Activated naive CD4-positive, alpha-beta T cell treated with anti-CD3 and anti-CD28 coated beads, Interleukin-2, amount 10 ng/mL, durations not matched to agents 7 days and 5 days (primary cell): ENCODE data around the gene ASB7.

Experiments
- CTCF ChIA-PET: fragments of 350-600 bp; sonication (Branson Sonifier 250); formaldehyde crosslinking; loops from one replicate; lab custom pipeline; 2021; ENCODE audit warnings: antibody characterized with exemption; lab: Charles Lee
- DNase-seq: peaks from one replicate; pipeline ENCODE4 v3.0.0-alpha.2; 2020
- H3K27ac Mint-ChIP-seq: one replicate; pipeline ENCODE4 v1.8.0; 2021; ENCODE audit warnings: mild to moderate bottlenecking, moderate library complexity, mixed read lengths
- H3K27me3 Mint-ChIP-seq: one replicate; pipeline ENCODE4 v1.8.0; 2021; ENCODE audit warnings: mild to moderate bottlenecking, mixed read lengths
- H3K36me3 Mint-ChIP-seq: one replicate; pipeline ENCODE4 v1.8.0; 2021; ENCODE audit warnings: mixed read lengths
- H3K4me1 Mint-ChIP-seq: one replicate; pipeline ENCODE4 v1.8.0; 2021; ENCODE audit warnings: mixed read lengths
- H3K4me3 Mint-ChIP-seq: one replicate; pipeline ENCODE4 v1.8.0; 2021; ENCODE audit warnings: mild to moderate bottlenecking, moderate library complexity, mixed read lengths
- H3K9me3 Mint-ChIP-seq: one replicate; pipeline ENCODE4 v1.8.0; 2021; ENCODE audit warnings: mixed read lengths

ASB7 gene

GRCh38 chr15:100602064-100602822 is at the start of gene ASB7, which contains the start of gene LINS1:
TSS of gene ASB7 (plus strand) at chr15:100602589. CDS start at chr15:100612217, 9,628 bp downstream.
TSS of gene LINS1 (minus strand) at chr15:100602184. CDS start at chr15:100580842, 21,342 bp downstream.
- Mint-ChIP-seq H3K4me3 (no peak within 1 kb of the TSS), H3K4me1 (peaks cover 62% of the 10 kb centered on the region), H3K9me3 (no peaks in the 10 kb centered on the region), H3K27ac (no peak within 1 kb of the TSS), H3K36me3 (peaks cover 52% of the 10 kb centered on the region), H3K27me3 (no peaks in the 10 kb centered on the region)
- CTCF ChIA-PET, result interaction anchor here (0.6 to 1.8 kb wide), 4 partner anchors 9 to 252 kb away, joined by 3 to 11 read pairs (median 4); no protein-coding TSS in a partner anchor
- peak; percentile 100 for DNase-seq

- Mint-ChIP-seq H3K27ac (no peak overlapping the region), H3K4me3 (no peak overlapping the region), H3K27me3 (no peaks in the 10 kb centered on the region), H3K4me1 (no peaks in the 10 kb centered on the region), H3K9me3 (peaks cover 17% of the 10 kb centered on the region), H3K36me3 (peaks cover 53% of the 10 kb centered on the region)
- CTCF ChIA-PET, result no interaction called here
- DNase-seq, result no peak
These were observed 48.9 kb upstream of the ASB7 start for GRCh38 chr15:100553468-100553867.

GRCh38 chr15:100558771-100559254 is 43.6 kb upstream of the ASB7 start:
- CTCF ChIA-PET, result no interaction called here
- Mint-ChIP-seq H3K27ac (no peak overlapping the region), H3K4me3 (no peak overlapping the region), H3K4me1 (no peaks in the 10 kb centered on the region), H3K9me3 (peaks cover 11% of the 10 kb centered on the region), H3K36me3 (peaks cover 53% of the 10 kb centered on the region), H3K27me3 (no peaks in the 10 kb centered on the region)
- DNase-seq, result no peak

GRCh38 chr15:100559330-100559729 is 43.1 kb upstream of the ASB7 start:
- no peak overlapping the region for H3K4me3 Mint-ChIP-seq
- peak overlapping the region; percentile 63 for H3K27ac Mint-ChIP-seq
- no peak for DNase-seq
- peaks cover 53% of the 10 kb centered on the region for H3K36me3 Mint-ChIP-seq
- CTCF ChIA-PET, result no interaction called here
- no peaks in the 10 kb centered on the region for H3K27me3 Mint-ChIP-seq
- H3K9me3 Mint-ChIP-seq, result peaks cover 8% of the 10 kb centered on the region
- H3K4me1 Mint-ChIP-seq, result no peaks in the 10 kb centered on the region

- peaks cover 3% of the 10 kb centered on the region for H3K4me1 Mint-ChIP-seq
- H3K36me3 Mint-ChIP-seq, result peaks cover 53% of the 10 kb centered on the region
- H3K4me3 Mint-ChIP-seq, result no peak overlapping the region
- CTCF ChIA-PET, result interaction anchor here (0.6 kb wide), 2 partner anchors 20 to 186 kb away, joined by 3 to 4 read pairs; no protein-coding TSS in a partner anchor
- no peaks in the 10 kb centered on the region for H3K27me3 Mint-ChIP-seq
- no peak overlapping the region for H3K27ac Mint-ChIP-seq
- DNase-seq, result no peak
- H3K9me3 Mint-ChIP-seq, result peaks cover 8% of the 10 kb centered on the region
These were observed 42.1 kb upstream of the ASB7 start for GRCh38 chr15:100560323-100560722.

GRCh38 chr15:100565591-100565990 is 36.8 kb upstream of the ASB7 start:
- no peak overlapping the region for H3K4me3 Mint-ChIP-seq
- no peaks in the 10 kb centered on the region for H3K27me3 Mint-ChIP-seq
- no peak overlapping the region for H3K27ac Mint-ChIP-seq

GRCh38 chr15:100566850-100567628 is 35.4 kb upstream of the ASB7 start:
- H3K27ac Mint-ChIP-seq, result no peak overlapping the region
- peaks cover 80% of the 10 kb centered on the region for H3K36me3 Mint-ChIP-seq
- H3K4me1 Mint-ChIP-seq, result peaks cover 33% of the 10 kb centered on the region
- no peak overlapping the region for H3K4me3 Mint-ChIP-seq
- H3K27me3 Mint-ChIP-seq, result no peaks in the 10 kb centered on the region
- CTCF ChIA-PET, result no interaction called here
- no peak for DNase-seq
- H3K9me3 Mint-ChIP-seq, result peaks cover 1% of the 10 kb centered on the region

More at GRCh38 chr15:100565591-100565990, 36.8 kb upstream of the ASB7 start:
- Mint-ChIP-seq H3K36me3 (peaks cover 76% of the 10 kb centered on the region), H3K4me1 (peaks cover 19% of the 10 kb centered on the region), H3K9me3 (peaks cover under 1% of the 10 kb centered on the region)
- no peak for DNase-seq
- CTCF ChIA-PET, result interaction anchor here (1.8 kb wide), 1 partner anchor 215 kb away, joined by 4 read pairs; no protein-coding TSS in a partner anchor

GRCh38 chr15:100569391-100569790 is 33.0 kb upstream of the ASB7 start:
- peaks cover 52% of the 10 kb centered on the region for H3K4me1 Mint-ChIP-seq
- CTCF ChIA-PET, result interaction anchor here (1.0 to 3.1 kb wide), 2 partner anchors 19 to 219 kb away, joined by 3 to 35 read pairs; no protein-coding TSS in a partner anchor
- peak overlapping the region; percentile 39 for H3K27ac Mint-ChIP-seq
- no peak overlapping the region for H3K4me3 Mint-ChIP-seq
- no peaks in the 10 kb centered on the region for H3K27me3 Mint-ChIP-seq
- no peak for DNase-seq
- H3K36me3 Mint-ChIP-seq, result peaks cover 76% of the 10 kb centered on the region
- peaks cover 1% of the 10 kb centered on the region for H3K9me3 Mint-ChIP-seq

GRCh38 chr15:100570275-100570674 is 32.1 kb upstream of the ASB7 start:
- Mint-ChIP-seq H3K27me3 (no peaks in the 10 kb centered on the region), H3K4me3 (peak overlapping the region; percentile 68), H3K4me1 (peaks cover 57% of the 10 kb centered on the region), H3K9me3 (peaks cover 1% of the 10 kb centered on the region), H3K36me3 (peaks cover 78% of the 10 kb centered on the region), H3K27ac (peak overlapping the region; percentile 93)
- CTCF ChIA-PET, result interaction anchor here (0.9 to 3.1 kb wide), 2 partner anchors 220 to 438 kb away, joined by 3 to 35 read pairs; no protein-coding TSS in a partner anchor
- DNase-seq, result no peak

- DNase-seq, result no peak
- Mint-ChIP-seq H3K27ac (peak overlapping the region; percentile 93), H3K27me3 (no peaks in the 10 kb centered on the region), H3K9me3 (peaks cover 1% of the 10 kb centered on the region), H3K36me3 (peaks cover 80% of the 10 kb centered on the region), H3K4me3 (peak overlapping the region; percentile 68), H3K4me1 (peaks cover 62% of the 10 kb centered on the region)
- CTCF ChIA-PET, result interaction anchor here (0.8 to 3.1 kb wide), 5 partner anchors 26 to 437 kb away, joined by 3 to 35 read pairs (median 3); partner anchors contain the start of genes ASB7 and LINS1
These were observed 31.6 kb upstream of the ASB7 start for GRCh38 chr15:100570735-100571313.

- CTCF ChIA-PET, result interaction anchor here (0.8 to 3.1 kb wide), 14 partner anchors 14 to 241 kb away, joined by 3 to 42 read pairs (median 6); partner anchors contain the start of genes ADAMTS17, ASB7 and LINS1
- Mint-ChIP-seq H3K36me3 (peaks cover 81% of the 10 kb centered on the region), H3K9me3 (peaks cover 1% of the 10 kb centered on the region), H3K27me3 (no peaks in the 10 kb centered on the region), H3K4me1 (peaks cover 71% of the 10 kb centered on the region), H3K4me3 (peak overlapping the region; percentile 68), H3K27ac (peak overlapping the region; percentile 93)
- peak; percentile 49 for DNase-seq
These were observed 30.7 kb upstream of the ASB7 start for GRCh38 chr15:100571592-100572167.

- Mint-ChIP-seq H3K4me3 (peak overlapping the region; percentile 68), H3K27ac (peak overlapping the region; percentile 93), H3K27me3 (no peaks in the 10 kb centered on the region), H3K9me3 (peaks cover 3% of the 10 kb centered on the region), H3K4me1 (peaks cover 76% of the 10 kb centered on the region), H3K36me3 (peaks cover 81% of the 10 kb centered on the region)
- DNase-seq, result no peak
- CTCF ChIA-PET, result interaction anchor here (0.7 to 2.8 kb wide), 15 partner anchors 9 to 242 kb away, joined by 3 to 42 read pairs (median 4); partner anchors contain the start of gene ADAMTS17
These were observed 29.9 kb upstream of the ASB7 start for GRCh38 chr15:100572362-100572983.

- no peak for DNase-seq
- H3K4me1 Mint-ChIP-seq, result peaks cover 78% of the 10 kb centered on the region
- peak overlapping the region; percentile 73 for H3K27ac Mint-ChIP-seq
- H3K27me3 Mint-ChIP-seq, result no peaks in the 10 kb centered on the region
- peaks cover 83% of the 10 kb centered on the region for H3K36me3 Mint-ChIP-seq
- CTCF ChIA-PET, result interaction anchor here (0.7 to 2.8 kb wide), 7 partner anchors 22 to 231 kb away, joined by 3 to 42 read pairs (median 6); partner anchors contain the start of gene ADAMTS17
- no peak overlapping the region for H3K4me3 Mint-ChIP-seq
- peaks cover 5% of the 10 kb centered on the region for H3K9me3 Mint-ChIP-seq
These were observed 28.9 kb upstream of the ASB7 start for GRCh38 chr15:100573526-100573925.
